Dedifferentiated amniotic fluid mesenchymal stem cell (primary cell): ENCODE results near the gene SLC2A2.
A peak's percentile ranks its signal among the peaks of the same experiment; 100 is the strongest.

Source experiments
- DNase-seq: peaks from one replicate; pipeline ENCODE4 v3.0.0-alpha.2; 2016; ENCODE audit errors: extremely low spot score

Gene SLC2A2

DNA sequence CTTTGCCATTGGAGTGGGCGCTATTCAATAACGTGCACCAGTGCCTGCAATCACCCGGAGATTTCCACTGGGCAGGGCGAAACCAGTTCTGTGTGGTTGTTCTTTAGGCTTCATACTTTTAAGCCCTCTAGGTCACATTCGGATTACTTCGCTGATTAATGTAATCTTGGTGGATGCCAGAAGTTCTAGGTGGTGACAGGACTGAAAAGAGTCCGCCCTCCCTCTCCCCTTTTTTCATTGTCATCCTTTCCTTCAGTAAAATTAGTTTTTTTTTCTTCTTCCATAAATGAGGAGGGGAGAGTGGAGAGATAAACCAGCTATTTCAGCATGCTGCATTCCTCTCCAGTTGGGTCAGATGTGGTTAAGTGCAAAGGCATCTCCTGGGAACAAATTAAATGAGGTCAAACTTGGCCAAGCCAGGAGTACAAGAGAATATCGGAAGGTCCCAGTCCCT lies 2.3 kb upstream of the SLC2A2 start:
- peak; percentile 72 for DNase-seq

DNA sequence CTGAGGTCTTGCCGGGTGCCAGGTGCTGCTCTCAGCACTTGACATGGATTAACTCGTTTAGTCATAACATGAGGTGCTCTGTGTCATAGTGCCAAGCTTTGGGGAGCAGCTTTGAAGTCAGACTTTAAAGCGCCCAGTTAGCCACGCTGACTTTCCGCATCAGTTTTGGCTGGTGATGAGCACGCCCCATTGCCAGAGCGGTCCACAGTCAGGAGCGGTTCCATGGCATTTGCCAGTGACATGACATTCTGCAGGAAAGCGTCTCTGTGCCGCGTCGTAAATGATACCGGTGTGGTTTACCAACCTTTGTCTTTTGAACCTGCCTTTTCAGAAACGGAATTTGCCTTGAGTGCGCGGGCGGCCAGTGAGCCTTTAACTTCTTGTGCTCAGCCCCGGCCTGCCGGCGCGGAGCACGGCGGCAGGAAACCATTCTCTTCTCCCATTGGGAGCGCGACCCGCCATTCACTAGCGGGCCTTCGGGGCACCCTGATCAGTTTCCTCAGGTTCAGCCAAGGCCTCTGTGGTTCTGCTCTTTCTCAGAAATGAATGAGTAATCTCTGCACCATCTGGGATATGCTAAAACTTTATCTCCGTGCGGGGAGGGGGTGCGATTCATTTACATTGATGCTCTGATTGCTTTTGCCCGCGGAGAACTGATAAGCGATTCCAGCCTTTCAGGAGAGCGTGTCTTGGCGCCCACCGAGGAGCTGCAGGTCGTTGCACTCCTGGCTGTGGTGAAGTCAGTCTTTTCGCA lies 1.7 kb upstream of the SLC2A2 start:
- peak; percentile 68 for DNase-seq

DNA sequence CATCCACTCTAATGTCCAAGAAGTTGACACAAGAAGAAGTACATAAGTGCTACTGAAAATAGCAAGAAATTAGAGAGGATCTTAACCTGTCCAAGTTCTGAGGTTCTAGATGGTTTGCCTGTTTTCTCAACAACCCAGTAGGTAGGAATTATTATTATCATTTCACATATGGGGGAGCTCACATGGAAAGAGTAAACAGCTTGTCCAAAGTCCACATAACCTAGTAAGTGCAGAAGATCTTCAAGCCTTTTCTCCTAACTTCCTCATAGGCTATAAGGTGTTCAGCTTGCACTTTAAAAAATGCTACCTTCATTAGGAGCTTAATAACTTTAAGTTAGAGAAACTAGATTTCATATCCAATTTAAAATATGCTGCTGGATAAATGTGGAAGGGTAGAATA lies 3.0 kb downstream of the SLC2A2 start:
- DNase-seq: no peak

DNA sequence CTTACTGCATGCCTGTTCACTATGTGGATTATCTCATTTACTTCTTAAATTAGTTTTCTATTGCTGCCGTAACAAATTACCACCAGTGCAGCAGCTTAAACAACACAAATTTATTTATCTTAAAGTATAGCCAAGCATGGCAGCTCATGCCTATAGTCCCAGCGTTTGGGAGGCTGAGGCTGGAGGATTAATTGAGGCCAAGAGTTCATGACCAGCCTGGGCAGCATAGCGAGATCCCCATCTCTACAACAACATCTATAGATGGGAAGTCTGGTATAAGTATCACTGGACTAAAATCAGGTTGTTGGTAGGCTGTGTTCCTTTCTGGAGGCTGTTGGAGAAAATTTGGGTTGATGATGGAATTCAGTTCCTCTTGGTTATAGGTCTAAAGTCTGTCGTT lies 5.1 kb downstream of the SLC2A2 start:
- no peak for DNase-seq

DNA sequence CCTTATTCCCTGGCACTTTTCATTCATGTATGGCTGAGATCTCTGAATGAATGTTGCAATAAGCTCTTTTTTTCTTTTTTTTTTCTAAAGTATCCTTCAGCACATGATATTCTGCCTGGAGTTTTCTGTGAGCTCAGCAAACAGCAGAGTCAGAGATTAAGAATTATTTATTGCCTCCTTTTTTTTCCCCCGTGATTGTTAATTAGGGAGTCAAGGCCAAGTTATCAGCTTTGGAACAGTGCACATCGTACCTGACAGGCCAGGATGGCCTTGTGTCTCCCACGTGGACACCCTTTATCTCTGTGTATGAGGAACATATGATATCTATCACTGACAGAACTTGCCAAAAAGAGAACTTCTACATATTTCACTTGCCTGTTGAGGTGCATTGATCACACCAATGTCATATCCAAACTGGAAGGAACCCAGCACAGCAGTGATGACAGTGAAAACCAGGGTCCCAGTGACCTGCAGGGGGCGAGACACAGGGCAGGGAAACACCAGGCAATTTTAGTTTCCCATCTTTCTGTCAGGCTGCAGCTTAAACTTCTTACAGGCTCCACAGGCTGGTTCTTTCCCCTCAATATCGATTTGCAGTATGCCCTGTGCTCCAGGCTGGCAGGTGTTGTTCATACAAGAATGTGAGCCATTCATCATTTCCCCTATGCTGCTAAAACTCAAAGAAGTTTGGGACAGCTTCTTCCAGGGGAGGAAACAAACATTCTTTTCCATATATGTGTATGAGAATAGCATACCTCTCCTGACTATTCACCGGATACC lies 8.2 kb downstream of the SLC2A2 start:
- no peak for DNase-seq

DNA sequence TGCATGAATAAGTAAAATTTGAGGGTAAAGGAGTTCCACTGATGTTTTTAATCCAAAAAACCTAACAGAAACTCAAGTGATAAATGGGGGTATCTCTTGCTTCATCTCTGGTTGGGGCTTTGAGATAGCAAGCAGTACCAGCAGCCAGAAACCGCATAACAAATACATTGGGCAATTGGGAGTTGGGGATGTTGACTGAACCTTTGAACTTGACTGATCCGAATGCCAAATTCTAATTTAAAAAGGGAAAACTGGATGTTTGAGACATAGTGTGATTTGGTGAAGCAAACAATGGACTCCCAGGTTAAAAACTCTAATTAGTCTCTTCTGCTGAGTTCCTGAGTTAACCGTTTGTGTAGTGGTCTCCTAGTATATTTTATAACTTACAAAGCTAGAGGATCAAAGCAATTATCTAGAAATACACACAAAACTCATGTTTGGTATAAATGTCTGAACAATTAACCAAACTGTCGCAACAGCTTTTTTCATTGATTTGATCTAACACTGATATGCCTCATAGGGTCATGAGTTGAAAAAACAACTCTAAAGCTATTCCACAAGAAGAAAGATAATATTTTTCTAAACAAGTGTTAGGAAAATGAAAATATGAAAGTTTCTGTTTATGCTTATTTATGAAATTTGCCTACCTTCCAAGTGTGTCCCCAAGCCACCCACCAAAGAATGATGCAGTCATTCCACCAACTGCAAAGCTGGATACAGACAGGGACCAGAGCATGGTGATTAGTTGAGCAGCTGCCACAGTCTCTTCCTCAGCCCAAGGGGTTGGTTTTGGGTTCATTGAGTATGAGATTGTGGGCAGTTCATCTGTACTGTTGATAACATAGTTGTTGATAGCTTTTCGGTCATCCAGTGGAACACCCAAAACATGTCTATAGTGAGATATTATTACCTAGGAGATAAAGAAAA lies 12.4 kb downstream of the SLC2A2 start:
- no peak for DNase-seq

DNA sequence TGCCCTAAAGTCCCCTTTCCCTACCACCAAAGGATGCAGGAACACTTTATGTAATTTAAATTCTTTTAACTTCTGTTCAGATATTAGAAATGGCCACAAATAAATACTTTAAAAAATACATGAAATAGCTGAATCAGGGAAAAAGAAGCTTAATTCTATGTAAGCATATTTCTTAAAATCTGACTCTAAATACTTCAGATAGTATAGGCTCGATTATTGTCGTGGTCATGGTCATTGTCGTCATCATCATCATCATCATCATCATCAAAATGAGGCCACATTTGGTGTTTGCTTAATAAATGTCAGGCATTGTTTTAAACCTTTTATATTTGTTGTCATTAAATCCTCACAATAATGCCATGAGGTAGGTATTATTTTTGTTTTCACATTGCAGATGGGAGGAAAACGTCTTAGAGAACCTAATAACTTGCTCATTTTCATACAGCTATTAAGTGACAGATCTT lies 14.6 kb downstream of the SLC2A2 start:
- no peak for DNase-seq

DNA sequence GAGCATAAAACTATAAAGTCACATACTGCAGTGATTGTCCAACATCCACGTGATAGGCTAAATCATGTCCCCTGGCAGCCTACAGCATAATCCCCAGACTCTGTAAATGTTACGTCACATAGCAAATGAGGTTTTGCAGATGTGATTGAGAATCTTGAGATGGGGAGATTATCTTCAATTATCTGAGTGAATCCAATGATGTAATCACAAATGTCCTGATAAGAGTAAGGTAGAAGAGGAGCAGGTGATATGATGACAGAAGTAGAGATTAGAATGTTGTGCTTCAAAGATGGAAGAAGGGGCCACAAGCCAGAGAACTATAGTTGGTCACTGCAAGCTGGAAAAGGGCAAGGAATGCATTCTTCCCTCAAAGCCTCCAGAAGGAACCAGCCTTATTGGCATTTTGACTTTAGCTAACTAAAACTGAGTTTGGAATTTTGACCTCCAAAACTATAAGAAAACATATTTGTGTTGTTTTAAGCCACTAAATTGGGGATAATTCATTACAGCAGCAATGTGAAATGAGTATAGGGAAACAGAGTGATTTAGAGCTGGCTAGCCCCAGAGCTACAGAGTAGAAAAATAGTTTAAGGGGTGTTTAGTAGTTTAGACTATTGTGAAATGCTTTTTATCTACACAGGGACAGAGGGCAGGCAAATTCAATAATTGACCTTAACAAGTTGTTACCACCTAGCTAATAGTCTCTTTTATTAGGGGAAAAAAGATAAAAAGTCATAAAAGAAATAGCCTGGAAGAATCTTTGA lies 15.2 kb downstream of the SLC2A2 start:
- no peak for DNase-seq

DNA sequence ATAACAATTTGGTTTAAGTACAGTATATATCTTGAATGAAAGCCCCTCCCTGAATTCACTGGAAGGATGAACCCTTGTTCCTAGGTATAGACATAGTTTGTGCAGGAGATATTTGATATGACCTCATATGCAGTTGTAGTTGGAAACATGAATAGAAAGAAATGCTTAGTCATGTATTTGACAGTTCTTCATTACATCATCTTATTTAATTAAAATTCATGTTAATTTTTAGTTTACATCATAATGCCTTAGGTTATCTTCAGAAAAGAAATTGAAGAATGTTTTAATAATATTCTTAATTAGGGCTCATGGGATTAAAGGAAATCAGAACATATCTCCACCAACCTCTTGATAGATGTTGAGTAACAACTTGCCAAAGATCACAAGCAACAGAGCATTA lies 19.2 kb downstream of the SLC2A2 start:
- DNase-seq: no peak

DNA sequence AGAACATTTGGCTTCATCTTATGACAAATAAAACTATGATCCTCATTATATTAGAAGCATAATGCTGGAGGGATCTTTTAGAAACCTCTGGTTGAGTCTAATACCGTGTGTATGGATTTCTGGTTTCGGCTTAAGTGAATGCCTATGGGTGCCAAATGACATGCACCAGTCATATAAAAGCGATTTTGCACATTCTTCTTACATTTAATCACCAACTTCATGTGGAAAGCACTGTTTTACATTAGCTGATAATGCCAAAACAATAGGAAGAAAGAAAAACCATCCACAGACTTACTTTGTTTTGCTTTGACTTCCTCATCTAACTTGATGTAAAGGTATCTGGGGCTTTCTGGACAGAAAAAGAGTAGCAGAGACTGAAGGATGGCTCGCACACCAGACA lies 20.9 kb downstream of the SLC2A2 start:
- DNase-seq: peak; percentile 52

DNA sequence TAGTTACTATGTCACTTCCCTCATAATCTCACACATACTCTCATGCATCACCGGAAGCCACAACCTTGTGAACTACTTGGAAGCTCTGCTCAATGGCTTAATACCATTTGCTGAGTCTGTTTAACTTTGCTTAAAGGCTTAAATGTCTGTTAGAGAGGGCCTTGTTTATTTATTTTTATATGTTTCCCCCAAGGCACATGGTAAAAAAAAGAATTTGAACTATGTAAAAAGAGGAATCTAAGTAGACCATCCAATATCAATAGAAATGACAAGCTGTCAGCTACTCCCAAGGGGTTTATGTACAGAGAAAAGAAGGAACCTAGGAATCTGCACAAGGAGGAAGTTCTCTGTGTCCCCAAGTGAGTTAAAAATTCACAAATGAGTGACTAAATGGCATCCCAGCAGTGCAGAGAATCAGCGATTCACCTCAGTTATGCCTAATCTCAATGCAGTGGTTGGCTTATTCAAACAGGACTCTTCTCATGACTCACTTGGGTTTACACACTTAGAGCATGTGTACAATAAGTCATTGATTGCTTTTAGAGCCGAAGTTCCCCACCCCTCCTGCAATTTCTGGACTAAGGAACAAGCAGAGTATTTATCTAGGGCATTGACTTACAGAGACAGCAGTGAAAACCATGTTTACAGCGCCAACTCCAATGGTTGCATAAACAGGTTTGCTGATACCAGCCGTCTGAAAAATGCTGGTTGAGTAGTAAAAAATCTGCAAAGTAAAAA lies 24.4 kb downstream of the SLC2A2 start:
- DNase-seq: peak; percentile 55

DNA sequence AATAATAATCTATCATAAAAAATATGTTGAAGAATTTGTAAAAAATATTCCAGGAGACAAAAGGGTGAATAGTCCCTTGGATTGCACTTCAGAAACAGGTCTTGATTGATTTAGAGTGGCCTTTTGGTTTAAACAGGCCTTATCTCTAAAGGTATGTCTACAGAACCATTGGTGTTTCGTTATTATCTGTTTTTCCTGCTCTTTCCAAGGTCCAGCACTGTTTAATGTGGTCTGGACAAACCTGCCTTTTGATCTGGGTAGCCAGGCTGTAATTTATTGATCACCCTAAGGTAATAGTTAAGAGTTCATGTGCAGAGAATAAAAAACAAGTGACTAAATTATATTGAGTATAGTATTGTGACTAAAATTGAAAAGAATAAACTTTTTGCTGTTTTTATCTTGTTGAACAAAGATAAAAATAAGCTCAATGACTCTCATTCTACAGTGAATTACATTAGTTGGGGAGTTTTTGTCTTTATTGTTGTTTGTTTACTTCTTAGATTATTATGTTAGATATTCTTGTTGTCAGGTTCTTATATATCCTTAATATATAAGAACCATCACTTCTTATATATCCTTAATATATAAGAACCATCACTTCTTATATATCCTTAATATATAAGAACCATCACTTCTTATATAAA lies 25.1 kb downstream of the SLC2A2 start:
- DNase-seq: no peak

DNA sequence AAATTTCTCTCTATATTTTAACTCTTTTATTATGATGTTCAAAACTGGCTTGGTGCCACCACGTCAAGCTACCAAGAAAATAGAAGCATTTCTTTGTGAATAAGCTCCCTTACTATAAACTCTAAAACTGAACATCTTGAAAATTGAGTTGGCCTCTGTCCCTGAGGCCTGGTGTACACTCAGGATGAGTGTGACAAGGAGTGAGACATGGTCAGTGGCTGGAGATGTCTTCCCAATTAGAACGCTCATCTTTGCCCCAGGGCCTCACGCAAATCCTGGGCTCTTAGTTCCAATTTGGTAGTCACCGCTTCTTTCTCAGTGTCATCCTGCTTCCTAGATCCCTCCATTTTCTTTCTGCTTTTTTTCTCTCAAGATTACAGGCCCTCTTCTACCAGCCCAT lies 26.2 kb downstream of the SLC2A2 start:
- DNase-seq: no peak

DNA sequence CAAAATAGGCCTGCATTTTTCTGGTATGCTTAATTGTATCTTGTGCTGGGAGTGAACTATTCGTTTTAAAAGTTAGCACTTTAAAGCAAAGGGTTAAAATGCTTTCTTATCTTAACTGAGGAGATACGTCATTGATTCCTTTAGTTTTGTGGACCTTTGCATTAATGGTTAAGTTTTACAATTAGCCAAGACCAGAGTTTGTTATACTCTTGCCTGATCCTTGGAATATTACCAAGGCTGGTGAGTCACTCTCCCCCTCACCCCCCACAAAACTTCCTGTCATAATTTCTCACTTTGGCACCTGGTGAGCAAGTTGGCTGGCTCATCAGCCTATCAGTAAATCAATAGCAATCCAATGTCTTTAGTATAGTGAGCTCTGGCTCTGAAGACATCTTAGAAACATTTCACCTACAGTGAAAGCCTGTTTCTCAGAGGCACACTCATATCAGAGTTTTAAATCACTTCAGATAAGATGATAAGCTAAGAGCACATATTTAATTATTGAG lies 26.7 kb downstream of the SLC2A2 start:
- DNase-seq: no peak

DNA sequence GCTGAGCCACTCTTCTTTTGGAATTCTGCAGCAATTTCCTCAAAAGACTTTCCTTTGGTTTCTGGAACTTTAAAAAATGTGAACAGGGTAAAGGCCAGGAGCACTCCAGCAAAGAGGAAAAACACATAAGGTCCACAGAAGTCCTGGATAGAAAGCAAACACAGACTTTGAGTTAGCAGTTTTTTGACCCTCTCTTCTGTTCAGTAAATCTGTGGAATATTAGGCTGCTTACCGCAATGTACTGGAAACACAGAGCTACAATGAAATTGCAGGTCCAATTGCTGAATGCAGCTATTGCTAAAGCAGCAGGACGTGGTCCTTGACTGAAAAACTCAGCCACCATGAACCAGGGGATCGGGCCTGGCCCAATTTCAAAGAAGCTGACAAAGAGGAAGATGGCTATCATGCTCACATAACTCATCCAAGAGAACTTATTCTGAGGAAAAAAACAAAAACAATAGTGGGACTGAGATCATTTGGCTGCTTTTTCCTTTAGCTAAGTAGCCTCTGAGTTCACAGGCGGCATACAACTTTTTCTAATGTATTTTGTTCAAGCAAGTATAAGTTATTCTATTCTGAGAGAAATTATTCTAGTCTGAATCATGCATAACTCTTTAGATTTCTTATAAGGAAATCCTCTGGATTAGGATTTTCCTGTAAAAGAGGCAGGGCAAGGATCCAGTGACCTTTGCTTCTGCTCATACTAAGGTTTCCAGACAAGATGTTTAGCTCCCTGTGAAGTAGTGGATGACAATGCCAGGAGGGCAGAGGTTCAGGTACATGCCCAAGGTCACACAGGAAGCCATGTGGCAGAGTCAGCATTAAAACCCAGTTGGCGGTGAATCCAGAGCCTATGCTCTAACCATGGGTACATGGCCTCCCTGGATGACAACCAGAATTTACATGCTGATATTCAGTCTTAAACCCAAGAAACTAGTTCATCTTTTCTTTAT lies 28.3 kb downstream of the SLC2A2 start:
- DNase-seq: no peak

DNA sequence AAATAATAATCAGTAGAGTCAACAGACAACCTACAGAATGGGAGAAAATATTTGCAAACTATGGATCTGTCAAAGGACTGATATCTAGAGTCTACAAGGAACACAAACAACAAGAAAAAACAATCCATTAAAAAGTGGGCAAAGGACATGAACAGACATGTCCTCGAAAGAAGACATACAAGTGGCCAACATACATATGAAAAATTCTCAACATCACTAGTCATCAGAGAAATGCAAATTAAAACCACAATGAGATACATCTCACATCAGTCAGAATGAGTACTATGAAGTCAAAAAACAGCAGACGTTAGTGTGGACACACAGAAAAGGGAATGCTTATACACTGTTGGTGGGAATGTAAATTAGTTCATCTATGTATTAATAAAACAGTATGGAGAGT lies 33.7 kb downstream of the SLC2A2 start:
- DNase-seq: no peak

DNA sequence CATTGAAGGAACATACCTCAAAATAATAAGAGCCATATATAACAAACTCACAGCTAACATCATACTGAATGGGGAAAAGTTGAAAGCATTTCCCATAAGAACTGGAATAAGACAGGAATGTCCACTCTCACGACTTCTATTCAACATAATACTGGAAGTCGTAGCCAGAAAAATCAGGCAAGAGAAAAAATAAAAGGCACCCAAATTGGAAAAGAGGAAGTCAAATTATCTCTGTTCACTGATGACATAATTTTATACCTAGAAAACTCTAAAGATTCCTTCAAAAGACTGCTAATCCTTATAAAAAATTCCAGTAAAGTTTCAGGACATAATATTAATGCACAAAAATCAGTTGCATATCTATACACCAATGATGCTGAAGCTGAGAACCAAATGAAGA lies 34.9 kb downstream of the SLC2A2 start:
- DNase-seq: no peak

DNA sequence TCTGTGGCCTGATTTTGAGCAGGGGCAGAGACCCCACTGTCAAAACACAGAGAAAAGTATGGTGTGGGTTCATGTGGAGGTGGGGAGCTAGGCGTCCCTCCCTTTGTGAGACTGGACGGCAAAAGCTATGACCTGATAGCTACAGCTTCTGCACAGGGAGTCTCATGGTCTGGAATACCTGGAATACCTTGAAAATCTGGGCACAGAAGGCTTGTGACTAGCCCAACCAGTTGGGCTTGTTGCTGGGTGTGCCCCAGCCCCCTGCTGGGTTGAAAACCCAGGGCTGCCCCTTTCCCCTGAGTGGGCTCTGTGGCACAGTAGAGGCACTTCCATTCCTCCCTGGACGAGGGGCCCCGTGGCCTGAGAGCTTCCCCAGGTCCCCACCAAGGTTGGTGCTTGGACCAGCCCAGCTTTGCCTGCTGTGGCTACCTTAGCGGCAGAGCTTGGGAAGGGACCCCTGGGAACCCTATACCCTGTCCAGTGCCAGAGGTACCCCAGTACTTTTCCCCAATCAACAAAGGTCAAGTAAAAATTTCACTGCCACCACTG lies 37.3 kb downstream of the SLC2A2 start:
- DNase-seq: no peak
